GM18498 (cell line): ENCODE measurements around the gene WDR91.

Experiments
- ATAC-seq: cut with Tn5 transposase; IDR thresholded peaks from one replicate; pipeline ENCODE4 v1.9.1; 2021; ENCODE audit warnings: mild to moderate bottlenecking, moderate library complexity; ENCODE audit not compliant: unreplicated experiment

Gene WDR91

GRCh38 chr7:135162382-135163001 lies 48.8 kb downstream of the WDR91 start:
- ATAC-seq: no peak

GRCh38 chr7:135161669-135162068 lies 49.7 kb downstream of the WDR91 start:
- no peak for ATAC-seq

GRCh38 chr7:135160858-135161653 lies 50.3 kb downstream of the WDR91 start:
- ATAC-seq: no peak

- peak; percentile 49 for ATAC-seq
These were observed 51.0 kb downstream of the WDR91 start for GRCh38 chr7:135160098-135160857.

GRCh38 chr7:135159359-135160085 lies 51.8 kb downstream of the WDR91 start:
- no peak for ATAC-seq

- no peak for ATAC-seq
These were observed 52.5 kb downstream of the WDR91 start for GRCh38 chr7:135158874-135159273.

GRCh38 chr7:135158141-135158655 lies 53.1 kb downstream of the WDR91 start:
- ATAC-seq: no peak

GRCh38 chr7:135156290-135156689 lies 55.0 kb downstream of the WDR91 start:
- ATAC-seq: no peak

GRCh38 chr7:135154734-135155133 lies 56.6 kb downstream of the WDR91 start:
- no peak for ATAC-seq

- no peak for ATAC-seq
These were observed 58.9 kb downstream of the WDR91 start for GRCh38 chr7:135152442-135152841.

GRCh38 chr7:135151533-135151932 lies 59.8 kb downstream of the WDR91 start:
- no peak for ATAC-seq

GRCh38 chr7:135151132-135151531 lies 60.2 kb downstream of the WDR91 start:
- no peak for ATAC-seq

GRCh38 chr7:135150072-135150782 lies 61.1 kb downstream of the WDR91 start:
- no peak for ATAC-seq

- ATAC-seq: peak; percentile 74
These were observed 63.2 kb downstream of the WDR91 start, which contains the start of gene TMEM140 for GRCh38 chr7:135147899-135148721. TMEM140 (plus strand) TSS chr7:135148072; CDS start chr7:135164442, 16,370 bp downstream.

GRCh38 chr7:135147341-135147898 lies 63.9 kb downstream of the WDR91 start:
- peak; percentile 18 for ATAC-seq

- ATAC-seq: no peak
These were observed 67.2 kb downstream of the WDR91 start for GRCh38 chr7:135143885-135144668.
